HG03354 (cell line): Measurements from ENCODE around the gene LSP1.

Experiments
- ATAC-seq: cut with Tn5 transposase; IDR thresholded peaks from one replicate; pipeline ENCODE4 v1.9.1; 2021; ENCODE audit warnings: mild to moderate bottlenecking; ENCODE audit not compliant: unreplicated experiment, poor library complexity, severe bottlenecking

The LSP1 gene

DNA sequence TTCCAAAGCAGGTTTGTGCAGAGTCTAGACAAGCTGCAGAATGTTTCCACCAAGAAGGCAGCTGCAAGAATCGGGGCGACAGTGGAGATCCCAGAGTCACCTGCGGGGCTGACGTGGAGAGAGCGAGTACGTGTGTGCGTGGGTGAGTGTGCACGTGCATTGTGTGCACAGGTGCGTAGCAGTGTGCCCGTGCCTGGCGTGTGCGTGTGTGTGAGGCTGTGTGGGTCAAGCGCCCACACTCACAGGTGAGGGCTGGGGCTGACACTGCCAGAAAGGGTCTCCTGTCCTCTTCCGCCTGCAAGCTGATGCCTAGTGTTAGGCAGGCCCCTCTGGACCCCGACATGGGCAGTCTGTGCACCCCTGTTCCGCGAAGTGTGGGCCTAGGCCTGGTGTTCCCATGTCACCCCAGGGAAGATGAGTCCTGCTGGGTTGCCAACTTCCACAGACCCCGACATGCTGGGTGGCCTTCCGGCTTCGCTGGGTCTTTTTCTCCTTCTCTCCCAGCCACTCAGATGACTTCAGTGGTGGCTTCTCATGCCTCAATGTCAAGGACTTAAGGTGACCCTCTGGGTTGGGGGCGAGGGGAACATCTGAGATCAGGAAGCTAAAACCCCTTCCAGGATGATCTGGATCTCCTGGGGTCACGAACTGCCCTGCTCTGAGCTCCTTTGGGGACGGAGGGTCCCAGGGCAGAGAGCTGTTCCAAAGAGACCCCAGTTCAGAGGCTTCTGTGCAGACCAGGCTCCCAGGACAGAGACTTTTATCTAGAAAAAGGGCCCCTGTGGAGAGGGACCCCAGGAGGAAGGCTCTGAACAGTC, 28.5 kb upstream of the LSP1 start:
- no peak for ATAC-seq

DNA sequence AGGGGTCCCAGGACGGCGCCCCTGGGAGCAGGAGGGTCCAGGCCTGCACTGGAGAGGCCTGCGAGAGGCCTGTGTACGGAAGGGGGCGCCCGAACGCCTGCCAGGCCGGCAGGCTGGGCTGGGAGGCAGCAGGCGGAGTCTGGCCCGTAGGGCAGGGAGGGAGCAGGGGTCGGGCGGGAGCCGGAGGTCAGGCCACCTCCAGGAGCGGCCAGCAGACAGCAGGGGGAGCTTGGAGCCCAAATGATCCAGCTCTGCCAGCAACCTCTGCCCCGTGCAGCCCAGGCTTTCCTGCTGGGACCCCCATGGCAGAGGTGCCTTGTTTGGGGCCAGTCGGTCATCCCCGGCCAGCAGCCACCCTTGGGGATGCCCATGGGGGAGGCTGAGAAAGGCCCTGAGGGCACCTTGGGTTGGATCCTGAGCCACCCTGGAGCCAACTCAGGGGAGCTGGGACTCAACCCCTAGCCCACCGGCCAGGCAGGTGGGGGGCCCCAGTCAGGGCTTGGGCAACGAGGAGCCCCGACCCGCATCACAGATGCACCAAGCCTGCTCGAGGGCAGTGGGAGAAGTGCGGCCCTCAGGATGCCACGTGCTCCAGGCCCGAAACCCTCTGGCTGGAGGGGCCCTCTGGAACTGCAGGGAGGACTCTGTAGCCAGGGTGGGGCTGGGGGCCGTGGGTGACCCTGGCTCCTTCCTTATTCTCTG, 27.7 kb upstream of the LSP1 start:
- ATAC-seq, result no peak

DNA sequence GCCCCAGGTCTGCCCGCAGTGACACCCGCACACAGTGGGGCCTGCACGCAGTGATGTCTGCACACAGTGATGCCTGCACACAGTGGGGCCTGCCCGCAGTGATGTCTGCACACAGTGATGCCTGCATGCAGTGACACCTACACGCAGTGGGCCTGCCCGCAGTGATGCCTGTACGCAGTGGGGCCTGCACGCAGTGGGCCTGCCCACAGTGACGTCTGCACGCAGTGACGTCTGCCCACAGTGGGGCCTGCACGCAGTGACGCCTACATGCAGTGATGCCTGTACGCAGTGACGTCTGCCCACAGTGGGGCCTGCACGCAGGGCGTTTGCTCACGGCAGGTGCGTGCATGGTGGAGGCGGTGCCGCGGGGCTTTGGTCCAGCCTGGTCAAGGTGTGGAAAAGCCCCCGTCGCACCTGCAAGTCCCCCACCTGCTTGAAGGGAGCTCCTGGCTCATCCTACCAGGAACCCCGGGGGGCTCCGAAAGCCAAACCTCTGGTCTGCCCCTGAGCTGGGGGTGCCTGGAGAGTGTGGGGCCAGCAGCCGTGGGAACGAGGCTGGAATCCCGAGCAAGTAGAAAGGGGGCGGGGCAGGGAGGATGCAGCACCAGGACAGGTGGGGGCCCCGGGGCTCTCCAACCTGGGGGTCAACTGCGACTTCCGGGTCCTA, 27.0 kb upstream of the LSP1 start:
- no peak for ATAC-seq

DNA sequence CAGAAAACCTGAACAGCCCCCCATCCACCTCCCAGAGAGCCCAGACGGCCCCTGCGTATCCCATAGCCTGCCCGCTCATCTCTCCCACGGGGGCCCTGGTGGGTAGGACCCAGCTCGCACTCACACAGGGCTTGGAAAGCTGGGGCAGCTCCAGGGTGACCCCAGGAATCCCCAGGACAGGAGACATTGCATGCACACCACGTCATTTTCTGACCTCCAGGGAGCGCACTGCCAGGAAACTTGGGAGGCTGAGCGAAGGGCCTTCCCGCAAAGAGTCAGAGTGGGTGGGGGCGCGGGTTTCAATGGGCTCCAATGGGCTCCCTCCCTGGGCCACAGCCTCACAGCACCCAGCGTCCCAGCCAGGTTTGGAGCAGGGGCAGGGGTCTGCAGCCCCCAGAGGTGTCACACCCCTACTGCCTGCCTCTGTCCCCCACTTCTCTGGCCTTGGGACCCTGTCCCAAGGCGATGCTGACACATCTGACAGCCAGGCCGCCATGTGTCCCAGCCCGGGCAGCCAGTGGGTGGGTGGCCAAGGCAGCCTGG, 26.3 kb upstream of the LSP1 start:
- ATAC-seq, result no peak

DNA sequence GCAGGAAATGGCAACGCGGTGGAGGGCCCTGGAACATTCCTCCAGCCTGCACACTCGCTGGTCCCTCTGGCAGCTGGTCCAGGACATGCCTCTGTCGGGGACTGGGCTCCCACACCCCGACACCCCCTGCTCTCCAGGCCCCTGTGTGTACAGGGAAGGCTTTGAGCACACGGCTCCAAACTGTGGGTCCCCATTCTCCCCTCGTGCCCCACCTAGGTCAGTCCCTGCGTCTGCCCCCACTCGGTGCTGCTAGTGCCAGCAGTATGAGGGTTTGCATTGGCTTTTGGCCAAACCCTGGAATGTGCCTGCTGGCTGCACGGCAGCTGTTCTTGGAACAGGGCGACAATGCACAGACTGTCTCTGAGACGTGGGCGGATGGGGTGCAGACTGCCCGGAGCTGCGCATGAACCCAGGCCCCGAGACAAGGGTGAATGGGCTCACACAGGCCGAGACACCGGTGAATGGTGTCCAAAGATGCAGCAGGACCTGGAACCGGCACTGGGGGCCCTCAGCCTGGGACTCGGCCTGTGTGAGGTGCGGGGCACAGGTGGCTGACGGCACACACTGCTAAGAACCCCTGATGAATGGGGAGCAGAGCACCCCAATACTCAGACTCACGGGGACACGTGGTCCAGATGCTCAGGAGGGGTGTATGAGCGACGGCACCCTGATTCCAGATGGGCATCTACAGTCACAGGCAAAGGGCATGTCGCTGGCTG, 25.6 kb upstream of the LSP1 start:
- ATAC-seq, result no peak

DNA sequence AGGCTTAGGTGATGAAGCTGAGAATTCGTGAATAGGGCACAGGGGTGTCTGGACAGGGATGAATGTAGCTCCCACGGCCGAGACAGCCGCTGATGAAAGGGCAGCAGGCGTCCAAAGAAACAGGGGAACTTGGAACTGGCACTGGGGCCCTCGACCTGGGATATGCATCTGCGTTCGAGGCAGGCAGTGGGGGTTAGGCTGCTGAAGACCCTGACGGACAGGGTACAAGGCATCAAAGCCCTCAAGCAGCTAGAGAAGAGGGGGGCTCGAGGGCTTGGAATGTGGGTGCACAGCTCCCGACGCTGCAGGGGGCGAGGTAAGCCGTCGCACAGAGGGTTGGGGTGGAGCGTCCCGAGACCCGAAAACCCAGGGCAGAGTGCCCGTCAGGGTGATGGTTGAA, 25.0 kb upstream of the LSP1 start:
- no peak for ATAC-seq

DNA sequence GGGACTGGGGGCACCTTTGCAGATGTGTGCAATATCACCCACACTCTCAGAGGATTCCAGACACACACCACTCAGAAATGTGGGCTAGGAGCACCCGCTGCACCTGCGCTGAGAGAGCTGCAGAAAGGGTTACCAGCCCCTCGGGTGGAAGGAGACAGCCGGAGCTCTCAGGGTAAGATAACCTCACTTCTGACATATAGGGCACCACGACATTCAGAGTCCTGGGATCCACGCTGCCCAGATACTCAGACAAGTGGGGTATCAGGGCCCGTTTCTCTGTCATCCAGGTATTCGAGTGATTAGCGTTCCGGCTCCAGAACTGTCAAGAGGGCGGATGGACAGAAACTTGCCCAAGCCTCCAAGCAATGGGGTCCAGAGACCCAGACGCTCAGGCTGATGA, 24.3 kb upstream of the LSP1 start:
- no peak for ATAC-seq

DNA sequence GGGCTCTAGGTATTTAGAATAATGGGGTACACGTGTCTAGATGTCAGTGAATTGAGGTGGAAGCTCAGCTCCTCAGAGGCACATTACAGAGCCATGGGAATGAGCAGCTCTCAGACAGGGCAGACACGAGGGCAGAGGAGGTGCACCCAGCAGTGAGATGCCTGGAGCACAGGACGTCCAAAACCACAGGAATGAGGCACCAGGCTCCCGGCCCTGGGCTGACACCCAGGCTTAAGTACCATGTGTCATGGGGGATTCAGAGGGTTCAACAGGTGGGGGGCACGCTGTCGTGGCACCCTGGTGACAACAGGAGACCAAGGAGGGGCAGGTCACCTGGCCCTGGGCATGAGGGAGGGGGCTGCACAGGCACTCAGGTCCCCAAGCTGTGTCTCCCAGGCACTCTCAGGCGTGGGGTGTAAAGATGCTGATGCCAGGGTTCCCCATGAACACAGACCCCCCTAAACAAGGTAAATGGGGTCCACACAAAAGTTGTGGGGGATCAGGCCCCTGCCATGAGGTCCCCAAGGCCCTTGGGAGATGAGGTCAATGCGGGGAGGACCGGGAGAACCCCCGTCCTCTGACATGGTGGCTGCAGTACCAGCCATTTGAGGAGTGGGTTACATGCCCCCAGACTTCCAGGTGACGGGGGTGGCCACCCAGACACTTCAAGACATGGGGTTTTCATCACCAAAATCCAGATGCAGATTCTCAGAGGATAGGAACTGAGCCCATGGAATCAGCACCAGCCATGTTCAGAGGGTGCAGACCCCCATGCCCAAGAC, 23.7 kb upstream of the LSP1 start:
- no peak for ATAC-seq

DNA sequence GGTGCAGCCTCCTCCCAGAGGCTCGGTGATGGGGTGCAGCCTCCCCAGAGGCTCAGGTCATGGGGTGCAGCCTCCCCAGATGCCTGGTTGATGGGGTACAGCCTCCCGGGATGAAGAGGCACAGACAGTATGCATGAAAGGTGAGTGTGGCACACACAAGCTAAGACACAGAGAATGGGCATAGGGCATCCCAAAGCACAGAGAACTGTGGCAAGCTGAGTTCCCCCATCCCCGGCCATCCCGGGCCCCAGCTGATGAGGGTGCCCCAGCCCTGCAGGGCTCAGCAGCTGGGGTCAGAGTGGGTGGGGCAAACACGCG, 22.9 kb upstream of the LSP1 start:
- ATAC-seq, result no peak

DNA sequence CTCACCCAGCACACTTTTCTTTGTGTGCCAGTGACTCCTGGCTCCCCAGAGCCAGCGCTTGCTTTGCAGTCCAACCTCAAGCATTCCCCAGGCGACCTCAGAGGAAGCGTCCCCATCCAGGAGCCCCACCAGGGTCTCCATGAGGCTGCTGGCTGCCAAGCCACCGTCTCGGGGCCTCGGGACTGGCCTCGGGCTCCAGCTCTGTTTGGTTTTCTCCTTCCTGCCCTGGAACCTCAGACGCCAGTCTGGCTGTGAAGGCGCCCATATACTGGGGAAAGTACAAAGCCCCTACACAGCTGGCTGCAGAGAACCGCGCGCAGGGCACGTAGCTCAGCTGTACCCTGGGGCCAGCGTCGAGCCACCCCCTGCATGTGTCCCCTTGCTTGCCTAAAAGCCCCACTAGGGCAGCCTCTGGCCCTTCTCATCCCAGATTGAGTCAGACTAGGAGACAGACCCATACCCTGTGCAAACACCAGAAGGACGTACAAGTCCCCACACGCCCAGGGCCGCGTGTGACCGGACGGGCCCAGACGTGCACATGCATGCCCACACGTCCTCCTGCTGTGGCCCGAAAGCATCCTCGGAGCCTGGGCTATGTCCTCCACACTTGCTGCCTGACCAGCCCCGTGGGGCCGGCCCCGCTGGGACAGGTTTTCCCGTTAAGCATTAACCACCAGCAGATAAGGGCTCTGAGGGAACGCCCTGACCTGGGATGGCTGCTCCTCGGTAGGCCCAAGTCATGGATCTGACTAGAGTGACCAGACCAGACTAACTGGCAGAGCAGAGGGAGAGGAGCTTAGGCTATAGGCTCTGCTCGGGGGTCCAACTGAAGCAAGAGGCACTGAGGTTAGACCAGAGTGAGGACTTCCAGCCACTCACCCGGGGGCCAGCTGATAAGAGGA, 22.3 kb upstream of the LSP1 start:
- no peak for ATAC-seq

DNA sequence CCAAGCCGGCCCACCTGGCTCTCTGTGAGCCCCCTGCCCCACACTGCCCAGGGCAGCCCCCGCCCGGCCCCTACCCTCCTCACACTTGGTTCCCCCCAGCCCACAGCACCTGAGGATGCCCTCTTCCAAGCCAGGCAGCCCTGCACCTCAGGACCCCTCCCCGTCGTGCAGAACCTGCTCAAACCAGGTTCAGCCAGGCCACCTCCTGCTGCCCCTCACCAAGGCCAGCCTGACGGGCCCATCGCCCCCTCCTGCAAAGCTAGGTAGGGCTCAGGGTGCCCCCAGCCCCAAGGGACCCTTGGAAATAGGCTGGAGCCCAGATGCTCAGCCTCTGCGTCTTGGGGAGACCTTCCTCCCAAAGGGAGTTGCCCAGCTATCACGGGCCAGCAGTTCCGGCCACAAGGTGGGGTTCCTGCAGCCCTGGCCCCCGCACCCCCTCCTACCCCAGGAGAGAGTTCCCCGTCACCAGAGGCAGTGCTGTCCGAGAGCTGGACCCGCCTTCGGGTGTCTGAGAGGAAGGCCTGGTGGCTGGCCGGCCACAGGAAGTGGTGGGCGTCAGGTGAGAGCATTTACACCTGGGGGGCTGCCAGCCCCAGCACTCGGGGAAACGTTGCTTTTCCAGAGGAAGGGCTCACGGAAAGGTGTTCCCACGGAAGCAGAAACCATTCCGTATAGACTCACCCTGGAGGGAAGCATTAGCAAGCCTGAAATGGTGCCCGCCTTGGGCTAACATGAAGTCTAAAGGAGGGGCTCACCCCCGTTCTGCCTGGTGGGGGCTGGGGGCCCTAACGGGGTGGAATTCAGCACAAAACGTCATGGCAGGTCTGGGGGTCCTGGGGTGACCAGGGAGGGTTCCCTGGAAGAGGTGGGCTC, 21.3 kb upstream of the LSP1 start:
- ATAC-seq, result no peak

DNA sequence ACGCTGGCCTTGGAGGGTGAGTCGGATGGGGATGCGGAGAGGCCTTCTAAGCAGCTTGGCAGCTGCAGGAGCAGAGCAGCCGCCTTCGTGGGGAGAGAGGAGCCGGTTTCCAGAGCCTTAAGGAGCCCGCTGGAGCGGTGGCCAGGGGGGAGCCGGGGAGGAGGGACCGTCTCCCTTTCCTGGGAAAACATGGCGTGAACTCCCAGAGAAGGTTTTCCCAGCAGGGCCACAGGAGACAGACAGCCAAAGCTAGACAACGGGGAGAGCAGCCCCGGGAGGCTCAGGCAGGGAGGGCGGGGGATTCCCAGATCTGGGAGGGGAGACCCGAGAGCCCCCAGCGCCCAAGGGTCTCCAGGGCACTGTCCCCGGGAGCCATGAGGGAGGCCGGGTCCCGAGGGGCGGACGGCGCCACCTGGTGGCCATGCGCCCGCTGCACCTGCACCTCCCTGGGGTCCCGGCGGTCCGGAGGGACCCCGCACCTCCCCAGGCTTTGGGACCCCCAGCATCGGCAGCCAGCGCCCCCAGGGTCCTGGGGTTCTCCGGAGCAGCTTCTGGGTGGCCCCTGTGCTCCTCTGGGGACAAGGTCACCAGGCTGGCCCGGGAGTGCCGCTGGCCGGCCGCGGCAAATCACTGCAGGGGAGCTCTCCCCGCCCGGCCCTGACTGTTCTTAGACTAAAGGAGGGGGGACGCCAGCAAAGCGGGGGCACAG, 20.5 kb upstream of the LSP1 start:
- no peak for ATAC-seq

DNA sequence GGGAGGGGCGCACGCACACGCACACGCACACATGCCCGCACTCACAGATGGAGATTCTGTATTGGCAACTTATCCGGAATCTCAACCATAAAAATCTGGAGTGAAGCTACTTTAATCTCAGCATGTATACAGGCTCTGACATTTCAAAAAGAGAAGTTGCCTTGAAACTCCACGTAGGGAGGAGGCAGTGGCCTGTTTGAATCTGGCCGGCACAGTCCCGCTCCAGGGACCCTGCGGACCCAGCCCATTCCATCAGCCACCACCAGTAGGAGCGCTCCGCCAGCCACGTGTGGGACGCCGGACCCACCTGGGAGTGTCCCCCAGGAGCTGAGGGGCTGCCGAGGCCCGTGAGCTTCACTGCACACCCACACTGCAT, 20.0 kb upstream of the LSP1 start:
- no peak for ATAC-seq

DNA sequence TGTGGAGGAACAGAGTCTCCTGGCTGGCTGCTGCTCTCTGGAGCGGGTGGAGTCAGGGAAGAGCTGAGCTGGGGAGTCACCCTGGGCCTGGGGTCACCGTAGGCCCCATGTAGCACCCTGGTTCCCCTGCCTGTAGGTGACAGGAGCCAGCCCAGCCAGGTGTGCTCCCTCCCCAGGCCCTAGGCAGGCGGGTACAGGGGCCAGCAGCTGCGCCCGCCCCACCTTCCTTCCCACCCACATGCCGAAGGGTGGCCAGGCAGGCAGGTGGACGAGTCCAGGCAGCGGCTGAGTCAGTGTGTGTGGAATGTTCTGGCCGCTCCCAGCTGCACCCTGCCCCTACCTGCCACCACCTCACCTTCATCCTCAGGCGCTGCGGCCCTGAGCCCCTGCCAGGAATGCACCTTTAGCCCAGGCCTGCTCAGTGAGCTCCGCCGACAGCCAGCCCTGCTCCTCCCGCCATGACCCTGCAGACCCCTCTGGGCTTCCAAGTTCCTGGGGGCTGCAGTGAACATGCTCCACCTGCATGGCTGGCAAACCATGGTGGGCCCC, 18.7 kb upstream of the LSP1 start:
- no peak for ATAC-seq

DNA sequence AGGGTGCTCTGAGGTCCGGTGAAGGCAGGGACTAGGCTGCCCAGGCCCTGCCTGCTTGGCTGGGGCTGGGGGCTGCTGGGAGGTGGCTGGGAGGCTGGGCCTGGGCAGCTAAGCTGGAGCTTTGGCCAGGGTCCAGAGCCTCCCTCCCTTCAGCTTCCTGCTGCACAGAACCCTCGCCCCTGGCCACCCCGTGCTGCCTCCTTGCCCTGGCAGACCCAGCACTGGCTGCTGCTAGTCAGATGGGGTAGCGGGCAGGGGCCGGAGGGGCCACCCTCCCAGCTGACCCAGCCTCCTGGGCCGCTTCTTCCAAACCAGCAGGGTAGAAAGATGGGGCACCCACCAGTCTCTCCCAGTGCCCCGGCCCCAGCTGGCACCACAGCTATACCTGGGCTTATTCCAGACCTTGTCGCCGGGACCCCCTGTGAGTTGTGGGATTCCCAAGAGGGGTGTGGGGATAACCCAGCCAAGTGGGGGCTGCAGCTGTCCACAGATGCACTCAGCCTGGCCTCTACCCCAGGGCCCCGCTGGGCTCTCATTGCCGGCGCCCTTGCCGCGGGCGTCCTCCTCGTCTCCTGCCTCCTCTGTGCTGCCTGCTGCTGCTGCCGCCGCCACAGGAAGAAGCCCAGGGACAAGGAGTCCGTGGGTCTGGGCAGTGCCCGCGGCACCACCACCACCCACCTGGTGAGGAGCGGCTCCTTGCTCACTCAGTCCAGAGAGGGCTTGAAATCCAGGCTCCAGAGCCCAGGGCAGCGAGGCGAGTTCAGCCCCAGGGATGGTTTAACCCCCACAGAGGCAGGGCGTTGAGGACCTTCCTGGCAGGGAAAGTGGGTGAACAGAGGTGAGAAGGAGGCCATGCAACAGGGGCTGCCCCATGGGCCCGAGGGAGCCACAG, 17.9 kb upstream of the LSP1 start, which contains the start of gene SYT8:
Gene SYT8 (plus strand): TSS at position 212 of the 892 bp plus-strand sequence. CDS start 116 bp downstream, at position 328.
- ATAC-seq, result no peak

DNA sequence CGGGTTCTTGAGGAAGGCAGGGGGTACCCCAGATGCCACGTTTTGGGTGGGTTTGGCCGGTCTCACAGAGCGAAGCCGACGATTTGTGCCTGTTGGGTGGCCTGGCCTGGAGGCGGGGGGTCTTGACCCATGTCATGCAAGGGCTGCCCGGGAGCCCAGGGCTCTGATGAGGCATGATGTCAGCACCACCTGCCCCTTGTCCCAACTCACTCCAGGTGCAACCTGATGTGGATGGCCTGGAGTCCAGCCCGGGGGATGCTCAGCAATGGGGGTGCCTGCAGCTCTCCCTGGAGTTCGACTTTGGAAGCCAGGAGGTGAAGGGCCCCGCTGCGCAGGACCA, 17.2 kb upstream of the LSP1 start:
- no peak for ATAC-seq
